Gastrocnemius medialis (tissue), 4 donors: ENCODE measurements around the gene KATNIP.

Source experiments
- CTCF ChIP-seq, 5 experiments: fragments of 450-650 bp in 3 of 5; fragments of 200-600 bp in 2 of 5; sonication (generic) in 2 of 5; IDR thresholded peaks in 4 of 5; conservative IDR thresholded peaks in 1 of 5; 1 replicate in 4 of 5; 2 replicates in 1 of 5; pipeline ENCODE4 v1.5.1; 2016 to 2019; ENCODE audit warnings: antibody characterized with exemption in 5 of 5, mild to moderate bottlenecking in 3 of 5, moderate library complexity in 3 of 5
- POLR2A ChIP-seq, 2 donors: fragments of 450-650 bp; IDR thresholded peaks; one replicate each; pipeline ENCODE4 v1.6.1; 2017; ENCODE audit warnings: antibody characterized with exemption in 2 of 2, mild to moderate bottlenecking in 2 of 2, moderate library complexity in 2 of 2

GRCh38 chr16:27520982-27521673 lies 28.8 kb upstream of the KATNIP start:
- TF ChIP-seq CTCF (IDR thresholded peaks at IDR 0.05 in 4 of 5, conservative IDR thresholded peaks at IDR 0.05 in 1 of 5) (no peak), POLR2A (IDR thresholded peaks at IDR 0.05) (peak; percentile 81 to 83)
